ENCODE measurements around the gene CNTNAP5.

DNA sequence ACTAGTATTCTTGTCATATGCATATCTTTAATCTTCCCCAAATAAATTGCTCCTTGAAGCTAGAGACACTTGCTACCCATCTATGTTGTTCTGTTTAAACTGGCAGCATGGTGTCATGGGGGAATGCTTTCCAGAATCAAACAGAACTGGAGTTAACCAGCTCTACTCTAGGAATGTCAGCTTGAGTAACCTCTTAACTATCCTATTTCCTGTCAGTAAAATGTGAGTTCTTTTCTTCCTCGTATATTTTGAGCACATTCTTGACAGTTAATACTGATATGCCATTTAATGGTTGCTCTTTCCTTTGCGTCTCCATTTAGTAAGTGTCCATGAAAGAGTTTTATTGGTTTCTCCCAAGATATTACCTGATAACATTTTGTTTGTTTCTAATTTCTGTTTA, 23.0 kb downstream of the CNTNAP5 start:
- TF ChIP-seq, protein P1, sequence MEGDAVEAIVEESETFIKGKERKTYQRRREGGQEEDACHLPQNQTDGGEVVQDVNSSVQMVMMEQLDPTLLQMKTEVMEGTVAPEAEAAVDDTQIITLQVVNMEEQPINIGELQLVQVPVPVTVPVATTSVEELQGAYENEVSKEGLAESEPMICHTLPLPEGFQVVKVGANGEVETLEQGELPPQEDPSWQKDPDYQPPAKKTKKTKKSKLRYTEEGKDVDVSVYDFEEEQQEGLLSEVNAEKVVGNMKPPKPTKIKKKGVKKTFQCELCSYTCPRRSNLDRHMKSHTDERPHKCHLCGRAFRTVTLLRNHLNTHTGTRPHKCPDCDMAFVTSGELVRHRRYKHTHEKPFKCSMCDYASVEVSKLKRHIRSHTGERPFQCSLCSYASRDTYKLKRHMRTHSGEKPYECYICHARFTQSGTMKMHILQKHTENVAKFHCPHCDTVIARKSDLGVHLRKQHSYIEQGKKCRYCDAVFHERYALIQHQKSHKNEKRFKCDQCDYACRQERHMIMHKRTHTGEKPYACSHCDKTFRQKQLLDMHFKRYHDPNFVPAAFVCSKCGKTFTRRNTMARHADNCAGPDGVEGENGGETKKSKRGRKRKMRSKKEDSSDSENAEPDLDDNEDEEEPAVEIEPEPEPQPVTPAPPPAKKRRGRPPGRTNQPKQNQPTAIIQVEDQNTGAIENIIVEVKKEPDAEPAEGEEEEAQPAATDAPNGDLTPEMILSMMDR (IDR thresholded peaks at IDR 0.05; ENCODE audit: poor library complexity): no peak
- no peak for TF ChIP-seq EZH2phosphoT487 (IDR thresholded peaks at IDR 0.05; ENCODE audit: low read depth, severe bottlenecking, unreplicated experiment)
